Astrocyte (in vitro differentiated cells and primary cell): Measurements from ENCODE around the gene CPNE4. TPM values are rescaled to one million over a fixed set of nuclear protein-coding genes. Genes with fewer than 3 reads are reported as not detected.

Experiments used
- DNase-seq: peaks from one replicate; pipeline ENCODE4 v3.0.0-alpha.2; 2010; ENCODE audit warnings: low read depth
- FAIRE-seq: peaks from 2 replicates; lab custom pipeline; 2011; peaks lifted over from hg19 to GRCh38; lab: Jason Lieb, UNC
- H2AFZ ChIP-seq: 2 replicates; pipeline ENCODE4 v1.6.0; 2012; ENCODE audit warnings: low read depth, low read length, inconsistent platforms
- H3K27ac ChIP-seq: 2 replicates; pipeline ENCODE4 v1.5.1; 2011; ENCODE audit warnings: low read depth, low read length, inconsistent platforms
- H3K27me3 ChIP-seq: 2 replicates; pipeline ENCODE4 v1.6.0; 2011; ENCODE audit warnings: low read length, inconsistent platforms; ENCODE audit not compliant: insufficient read depth
- H3K36me3 ChIP-seq: 2 replicates; pipeline ENCODE4 v1.5.1; 2011; ENCODE audit warnings: low read length, inconsistent platforms; ENCODE audit not compliant: insufficient read depth
- H3K4me1 ChIP-seq: 2 replicates; pipeline ENCODE4 v1.5.1; 2011; ENCODE audit warnings: low read length, inconsistent platforms; ENCODE audit not compliant: insufficient read depth
- H3K4me2 ChIP-seq: 2 replicates; pipeline ENCODE4 v1.6.0; 2012; ENCODE audit warnings: low read length, inconsistent platforms
- H3K4me3 ChIP-seq: 2 replicates; pipeline ENCODE4 v1.5.1; 2011; ENCODE audit warnings: low read depth, mild to moderate bottlenecking, low read length, inconsistent platforms; ENCODE audit not compliant: insufficient read depth
- H3K79me2 ChIP-seq: 2 replicates; pipeline ENCODE4 v1.6.0; 2012; ENCODE audit warnings: mild to moderate bottlenecking, low read length, inconsistent platforms; ENCODE audit not compliant: insufficient read depth
- H3K9ac ChIP-seq: 2 replicates; pipeline ENCODE4 v1.6.0; 2012; ENCODE audit warnings: mild to moderate bottlenecking, low read length, inconsistent platforms
- H3K9me3 ChIP-seq: 2 replicates; pipeline ENCODE4 v1.5.1; 2012; ENCODE audit warnings: low read depth, mild to moderate bottlenecking, low read length, inconsistent platforms; ENCODE audit not compliant: insufficient read depth
- H4K20me1 ChIP-seq: 2 replicates; pipeline ENCODE4 v1.6.0; 2012; ENCODE audit warnings: low read length, inconsistent platforms; ENCODE audit not compliant: insufficient read depth
- H3K27ac Mint-ChIP-seq: one replicate; pipeline ENCODE4 v1.8.0; 2021; ENCODE audit warnings: mild to moderate bottlenecking, mixed read lengths; ENCODE audit not compliant: unreplicated experiment
- H3K27me3 Mint-ChIP-seq: one replicate; pipeline ENCODE4 v1.8.0; 2021; ENCODE audit warnings: low read depth, mixed read lengths; ENCODE audit not compliant: unreplicated experiment
- H3K36me3 Mint-ChIP-seq: one replicate; pipeline ENCODE4 v1.8.0; 2021; ENCODE audit warnings: low read depth, mixed read lengths; ENCODE audit not compliant: unreplicated experiment
- H3K4me1 Mint-ChIP-seq: one replicate; pipeline ENCODE4 v1.8.0; 2021; ENCODE audit warnings: low read depth, mixed read lengths; ENCODE audit not compliant: unreplicated experiment
- H3K4me3 Mint-ChIP-seq: one replicate; pipeline ENCODE4 v1.8.0; 2021; ENCODE audit warnings: mild to moderate bottlenecking, moderate library complexity, mixed read lengths; ENCODE audit not compliant: unreplicated experiment
- H3K9me3 Mint-ChIP-seq: one replicate; pipeline ENCODE4 v1.8.0; 2021; ENCODE audit warnings: mild to moderate bottlenecking, mixed read lengths; ENCODE audit not compliant: unreplicated experiment
- CTCF ChIP-seq: IDR thresholded peaks from 2 replicates; pipeline ENCODE4 v1.5.1; 2011; ENCODE audit warnings: low read depth, mild to moderate bottlenecking, inconsistent platforms, low read length, moderate library complexity; ENCODE audit not compliant: insufficient read depth
- EZH2 ChIP-seq: IDR thresholded peaks from 2 replicates; pipeline ENCODE4 v1.6.1; 2012; ENCODE audit warnings: mild to moderate bottlenecking, low read length, inconsistent platforms; ENCODE audit not compliant: insufficient read depth
- total RNA-seq: library from RNA; stranded (reverse); gene quantifications from 2 replicates; pipeline ENCODE4 v1.2.1, GENCODE V29; 2021

The CPNE4 gene
- total RNA-seq, 1 donor from 2014 or later: 0.68 TPM

- H4K20me1 ChIP-seq: no peaks in the 10 kb centered on the region
- H2AFZ ChIP-seq: peak overlapping the region; percentile 38
- Mint-ChIP-seq H3K27ac (peak overlapping the region; percentile 96), H3K27me3 (no peaks in the 10 kb centered on the region), H3K4me1 (peaks cover 39% of the 10 kb centered on the region), H3K9me3 (no peaks in the 10 kb centered on the region), H3K4me3 (no peak overlapping the region), H3K36me3 (no peaks in the 10 kb centered on the region)
- no peaks in the 10 kb centered on the region for H3K79me2 ChIP-seq
- peaks cover 18% of the 10 kb centered on the region for H3K4me1 ChIP-seq
- H3K4me3 ChIP-seq: no peak overlapping the region
- FAIRE-seq (peak; percentile 37), DNase-seq (peak; percentile 68)
- no peak for TF ChIP-seq EZH2
- TF ChIP-seq CTCF: no peak
- no peaks in the 10 kb centered on the region for H3K27me3 ChIP-seq
- no peaks in the 10 kb centered on the region for H3K36me3 ChIP-seq
- H3K9me3 ChIP-seq: no peaks in the 10 kb centered on the region
- H3K9ac ChIP-seq: no peak overlapping the region
- H3K27ac ChIP-seq: peak overlapping the region; percentile 47
- H3K4me2 ChIP-seq: peak overlapping the region; percentile 55
Observed at GRCh38 chr3:131705558-131706051, 329.2 kb downstream of the CPNE4 start.

DNA sequence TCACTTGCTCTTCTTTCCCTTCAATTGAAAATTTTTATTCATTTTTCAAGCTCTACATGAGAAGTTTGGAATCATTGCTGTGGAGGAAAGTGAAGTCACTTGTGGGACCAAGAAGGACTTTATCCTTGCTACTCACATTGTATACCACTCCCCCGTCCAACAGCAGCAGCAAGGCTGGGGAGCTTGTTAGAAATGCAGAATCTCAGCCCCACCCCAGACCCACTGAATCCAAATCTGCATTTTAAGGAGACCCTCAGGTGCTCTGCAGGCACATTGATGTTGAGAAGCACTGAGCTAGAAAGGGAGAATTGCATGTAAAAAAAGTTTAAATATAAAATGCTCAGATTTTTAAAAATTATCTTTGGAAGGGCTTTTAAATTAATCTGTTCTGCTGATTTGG lies 329.7 kb downstream of the CPNE4 start:
- H3K4me2 ChIP-seq: no peak overlapping the region
- no peaks in the 10 kb centered on the region for H3K27me3 ChIP-seq
- no peak overlapping the region for H2AFZ ChIP-seq
- peak overlapping the region; percentile 96 for H3K27ac Mint-ChIP-seq
- peaks cover 18% of the 10 kb centered on the region for H3K4me1 ChIP-seq
- H3K79me2 ChIP-seq: no peaks in the 10 kb centered on the region
- TF ChIP-seq EZH2 (no peak), CTCF (no peak)
- no peak overlapping the region for H3K9ac ChIP-seq
- no peak overlapping the region for H3K4me3 ChIP-seq
- H3K27me3 Mint-ChIP-seq: no peaks in the 10 kb centered on the region
- H3K9me3 ChIP-seq: no peaks in the 10 kb centered on the region
- no peaks in the 10 kb centered on the region for H4K20me1 ChIP-seq
- no peak for FAIRE-seq
- no peak overlapping the region for H3K4me3 Mint-ChIP-seq
- H3K36me3 ChIP-seq: no peaks in the 10 kb centered on the region
- H3K27ac ChIP-seq: peak overlapping the region; percentile 47
- no peaks in the 10 kb centered on the region for H3K9me3 Mint-ChIP-seq
- no peaks in the 10 kb centered on the region for H3K36me3 Mint-ChIP-seq
- H3K4me1 Mint-ChIP-seq: peaks cover 40% of the 10 kb centered on the region
- no peak for DNase-seq

DNA sequence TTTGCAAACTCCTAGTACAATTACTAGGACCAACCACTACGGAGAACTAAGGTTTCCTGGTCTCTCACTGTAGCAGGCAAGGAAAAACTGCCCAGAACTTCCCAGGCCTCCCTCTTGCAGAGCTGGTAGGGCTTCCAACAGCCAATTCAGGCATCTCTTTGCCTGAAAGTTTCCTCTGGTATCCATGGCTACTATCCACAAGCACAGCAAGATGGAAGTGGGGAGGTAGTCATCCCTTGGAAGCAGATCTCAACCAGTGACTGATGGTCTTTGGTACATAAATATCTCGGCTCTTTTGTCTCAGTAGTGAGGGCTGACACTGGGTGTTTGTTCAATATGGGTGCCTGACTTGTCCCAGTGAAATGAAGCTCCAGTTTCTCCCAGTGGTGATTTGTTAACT lies 330.7 kb downstream of the CPNE4 start:
- H3K9me3 Mint-ChIP-seq: no peaks in the 10 kb centered on the region
- H3K27me3 Mint-ChIP-seq: no peaks in the 10 kb centered on the region
- DNase-seq (peak; percentile 36), FAIRE-seq (no peak)
- no peak overlapping the region for H3K27ac ChIP-seq
- no peak overlapping the region for H3K4me3 ChIP-seq
- no peaks in the 10 kb centered on the region for H3K36me3 ChIP-seq
- H3K4me1 Mint-ChIP-seq: peaks cover 48% of the 10 kb centered on the region
- peaks cover 18% of the 10 kb centered on the region for H3K4me1 ChIP-seq
- no peak overlapping the region for H2AFZ ChIP-seq
- H4K20me1 ChIP-seq: no peaks in the 10 kb centered on the region
- H3K36me3 Mint-ChIP-seq: no peaks in the 10 kb centered on the region
- H3K79me2 ChIP-seq: no peaks in the 10 kb centered on the region
- TF ChIP-seq CTCF: no peak
- no peak for TF ChIP-seq EZH2
- H3K27ac Mint-ChIP-seq: no peak overlapping the region
- no peak overlapping the region for H3K4me3 Mint-ChIP-seq
- H3K9me3 ChIP-seq: no peaks in the 10 kb centered on the region
- H3K4me2 ChIP-seq: no peak overlapping the region
- H3K9ac ChIP-seq: no peak overlapping the region
- H3K27me3 ChIP-seq: no peaks in the 10 kb centered on the region
